Fibroblast of skin of scalp (primary cell): Measurements from ENCODE around the gene BPTF. TPM values are rescaled to one million over a fixed set of nuclear protein-coding genes. Genes with fewer than 3 reads are reported as not detected.
"Not testable (repeated sequence)": the region's sequence is repeated elsewhere in the genome, so short reads cannot be mapped to it uniquely, and the experiment has no call there.

Experiments
- DNase-seq: peaks from one replicate; pipeline ENCODE4 v3.0.0-alpha.2; 2013
- polyA plus RNA-seq, 2 experiments: library from polyadenylated mRNA; unstranded; fragments of 120-200 nt; gene quantifications; one replicate each; pipeline ENCODE4 v1.2.1, GENCODE V29; 2013; ENCODE audit not compliant: insufficient read length in 2 of 2

The BPTF gene
- 35.5 TPM for polyA plus RNA-seq (2013, experiment 1 of 2; ENCODE audit: insufficient read length)
- polyA plus RNA-seq (2013, experiment 2 of 2; ENCODE audit: insufficient read length) = 38.3 TPM

DNA sequence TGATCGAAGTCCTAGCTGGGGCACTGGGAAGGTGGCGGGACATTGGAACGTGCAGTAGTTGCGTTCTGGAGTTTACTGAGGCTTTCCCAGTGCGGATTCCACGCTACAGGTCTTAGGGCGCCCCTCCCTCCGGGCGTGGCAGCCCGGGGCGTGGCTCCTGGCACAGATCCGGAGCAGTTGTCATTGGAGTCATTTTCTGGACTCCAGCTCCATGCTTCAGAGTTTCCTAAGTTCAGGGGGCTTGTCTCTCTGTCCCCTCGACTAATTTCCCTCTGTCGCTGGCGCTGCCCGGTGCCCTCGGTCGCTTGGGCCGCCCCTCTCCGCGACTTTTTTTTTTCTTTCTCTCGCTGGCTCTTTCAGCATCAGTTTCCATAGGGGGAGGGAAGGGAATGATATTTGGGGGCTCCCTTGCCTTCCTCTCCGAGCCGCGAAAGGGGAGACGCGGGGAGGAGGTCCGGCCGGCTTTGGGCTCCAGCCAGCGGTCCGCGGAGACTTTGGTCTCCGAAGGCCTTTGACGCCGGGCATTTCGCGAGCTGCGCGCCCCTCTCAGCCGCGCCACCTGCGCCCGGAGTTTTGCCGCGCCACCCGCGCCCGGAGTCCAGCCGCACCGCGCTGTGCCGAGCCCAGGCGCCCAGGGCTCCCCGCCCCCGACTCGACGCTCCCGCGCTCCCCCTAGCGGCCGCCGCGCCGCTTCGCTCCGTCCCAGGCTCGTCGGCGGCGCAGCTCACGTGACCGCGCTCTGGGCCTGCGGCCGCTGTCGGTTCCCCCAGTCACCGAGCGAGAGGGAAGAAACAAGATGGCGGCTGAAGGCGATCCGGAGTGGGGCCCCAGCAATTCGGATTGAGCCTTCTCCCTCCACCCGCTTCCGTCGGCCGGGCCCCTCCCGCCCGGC is at the start of gene BPTF:
Gene BPTF, plus strand, starts transcription at position 769 of the 892 bp plus-strand sequence. CDS start 222 bp downstream, outside the sequence.
- peak; percentile 92 for DNase-seq

- peak; percentile 22 for DNase-seq
Measured at GRCh38 chr17:67779098-67779672, 46.1 kb upstream of the BPTF start.

- DNase-seq = no peak
Measured at GRCh38 chr17:67784364-67785121, 40.8 kb upstream of the BPTF start.

DNA sequence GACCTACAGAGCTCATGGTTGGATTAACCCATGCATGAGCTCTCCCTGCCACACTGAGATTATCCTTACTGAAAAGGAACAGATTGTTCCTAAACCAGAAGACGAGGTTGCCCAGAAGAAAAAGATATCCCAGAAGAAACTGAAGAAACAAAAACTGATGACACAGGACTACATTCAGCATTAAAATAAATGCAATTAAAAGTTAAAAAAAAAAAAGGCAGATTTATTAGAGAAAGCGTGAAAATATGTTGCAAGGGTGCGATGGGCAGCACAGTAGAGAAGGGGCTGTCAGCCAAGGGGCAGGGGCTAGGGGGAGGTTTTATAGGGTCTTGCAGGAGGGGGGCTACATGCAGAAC is 40.2 kb upstream of the BPTF start:
- DNase-seq = no peak

DNA sequence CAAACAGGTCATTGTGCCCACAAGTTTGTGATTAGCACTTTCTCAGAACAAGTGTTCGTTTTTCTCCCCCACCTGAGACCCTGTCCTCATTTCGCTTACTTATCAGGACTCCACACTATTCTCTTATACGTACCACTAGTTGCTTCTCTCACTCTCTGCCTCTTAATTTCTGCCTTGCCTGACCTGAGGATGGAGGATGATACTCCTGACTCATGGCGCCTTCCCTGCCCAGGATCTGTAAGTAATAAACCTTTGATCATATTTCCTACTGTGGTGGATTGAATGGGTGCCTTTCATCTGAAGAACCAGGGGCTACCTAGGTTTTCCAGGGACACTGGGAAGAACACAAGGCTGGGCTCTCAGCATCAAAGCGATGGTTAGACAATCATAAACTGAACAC is 39.8 kb upstream of the BPTF start:
- DNase-seq = no peak

GRCh38 chr17:67800495-67800928 is 24.8 kb upstream of the BPTF start:
- DNase-seq = peak; percentile 73

- no peak for DNase-seq
Measured at GRCh38 chr17:67801626-67802175, 23.6 kb upstream of the BPTF start.

GRCh38 chr17:67810464-67810863 is 14.8 kb upstream of the BPTF start:
- no peak for DNase-seq

- DNase-seq = not testable (repeated sequence)
Measured at GRCh38 chr17:67812380-67812779, 12.9 kb upstream of the BPTF start.

- DNase-seq = no peak
Measured at GRCh38 chr17:67813803-67814180, 11.5 kb upstream of the BPTF start.

- DNase-seq = no peak
Measured at GRCh38 chr17:67818110-67819002, 6.9 kb upstream of the BPTF start.

- DNase-seq = no peak
Measured at GRCh38 chr17:67819722-67820121, 5.6 kb upstream of the BPTF start.

DNA sequence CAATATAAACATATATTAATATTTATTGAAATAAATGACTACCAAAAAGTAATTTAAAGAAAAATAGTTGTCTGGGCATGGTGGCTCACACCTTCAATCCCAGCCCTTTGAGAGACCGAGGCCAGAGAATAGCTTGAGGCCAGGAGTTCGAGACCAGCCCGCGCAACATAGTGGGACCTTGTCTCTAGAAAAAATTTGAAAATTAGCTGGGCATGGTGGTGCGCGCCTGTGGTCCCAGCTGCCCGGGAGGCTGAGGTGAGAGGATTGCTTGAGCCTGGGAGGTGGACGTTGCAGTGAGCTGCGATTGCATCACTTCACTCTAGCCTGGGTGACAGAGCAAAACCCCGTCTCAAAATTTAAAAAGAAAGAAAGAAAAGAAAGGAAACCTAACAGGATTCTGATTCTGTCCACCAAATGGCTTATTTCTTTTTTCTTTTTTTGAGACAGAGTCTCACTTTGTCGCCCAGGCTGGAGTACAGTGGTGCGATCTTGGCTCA is 3.4 kb upstream of the BPTF start:
- DNase-seq = no peak

DNA sequence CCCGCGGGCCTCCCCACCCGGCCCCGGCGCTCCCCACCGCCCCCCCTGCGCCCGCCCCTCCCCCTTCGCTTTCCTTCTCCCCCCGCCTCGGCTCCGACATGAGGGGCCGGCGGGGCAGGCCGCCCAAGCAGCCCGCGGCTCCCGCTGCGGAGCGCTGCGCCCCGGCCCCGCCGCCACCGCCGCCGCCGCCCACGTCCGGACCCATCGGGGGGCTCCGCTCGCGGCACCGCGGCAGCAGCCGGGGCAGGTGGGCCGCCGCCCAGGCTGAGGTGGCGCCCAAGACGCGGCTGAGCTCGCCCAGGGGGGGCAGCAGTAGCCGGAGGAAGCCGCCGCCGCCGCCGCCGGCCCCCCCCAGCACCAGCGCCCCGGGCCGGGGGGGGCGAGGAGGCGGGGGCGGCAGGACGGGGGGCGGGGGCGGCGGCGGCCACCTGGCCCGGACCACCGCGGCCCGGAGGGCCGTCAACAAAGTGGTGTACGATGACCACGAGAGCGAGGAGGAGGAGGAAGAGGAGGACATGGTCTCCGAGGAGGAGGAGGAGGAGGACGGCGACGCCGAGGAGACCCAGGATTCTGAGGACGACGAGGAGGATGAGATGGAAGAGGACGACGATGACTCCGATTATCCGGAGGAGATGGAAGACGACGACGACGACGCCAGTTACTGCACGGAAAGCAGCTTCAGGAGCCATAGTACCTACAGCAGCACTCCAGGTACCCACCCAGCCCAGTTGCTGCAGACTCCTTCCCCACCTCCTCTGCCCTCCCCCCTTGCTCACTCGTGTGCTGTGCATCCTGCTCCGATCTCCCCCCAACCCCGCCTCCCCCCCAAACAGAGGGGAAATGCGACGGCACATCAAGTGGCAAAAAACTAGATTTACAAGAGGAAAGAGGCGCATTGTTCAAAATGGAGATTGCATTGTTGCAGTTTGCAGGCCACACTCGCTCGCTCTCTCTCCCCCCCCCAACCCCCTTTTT is 611 bp downstream of the BPTF start:
- peak; percentile 43 for DNase-seq

DNA sequence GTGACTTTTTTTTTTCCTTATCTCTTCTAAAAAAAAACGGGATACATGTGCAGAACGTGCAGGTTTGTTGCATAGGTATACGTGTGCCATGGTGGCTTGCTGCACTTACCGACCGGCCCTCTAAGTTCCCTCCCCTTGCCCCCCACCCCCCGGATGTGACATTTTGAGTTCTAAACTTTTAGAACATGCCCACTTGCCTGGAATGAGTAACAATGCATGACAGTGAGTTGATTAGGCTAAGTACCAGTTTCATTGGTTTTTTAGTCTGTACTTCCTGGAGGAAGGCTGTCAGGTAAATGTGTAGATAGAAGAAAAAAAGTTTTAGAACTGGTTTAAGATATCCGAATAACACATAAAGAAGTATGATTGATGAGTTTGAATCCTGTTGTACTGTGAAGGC is 4.0 kb downstream of the BPTF start:
- no peak for DNase-seq

DNA sequence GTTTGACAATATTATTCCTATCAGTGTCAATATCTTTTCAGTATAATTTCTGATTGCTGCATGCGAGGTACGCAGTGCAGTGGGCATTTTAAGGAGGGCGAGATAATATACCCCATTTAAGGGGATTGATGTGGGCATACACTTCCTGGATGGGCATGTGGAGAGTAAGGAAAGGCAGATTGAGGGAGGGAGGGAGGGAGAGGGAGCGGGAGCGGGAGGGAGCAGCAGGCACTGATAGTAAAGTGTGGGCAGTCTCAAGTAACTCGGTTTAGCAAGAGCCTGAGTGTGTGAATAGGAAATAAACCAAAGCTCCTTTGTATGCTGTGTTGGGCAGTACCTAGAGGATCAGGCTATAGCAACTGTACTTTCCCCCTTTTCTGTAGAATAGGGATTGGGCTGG is 5.1 kb downstream of the BPTF start:
- DNase-seq = no peak

DNA sequence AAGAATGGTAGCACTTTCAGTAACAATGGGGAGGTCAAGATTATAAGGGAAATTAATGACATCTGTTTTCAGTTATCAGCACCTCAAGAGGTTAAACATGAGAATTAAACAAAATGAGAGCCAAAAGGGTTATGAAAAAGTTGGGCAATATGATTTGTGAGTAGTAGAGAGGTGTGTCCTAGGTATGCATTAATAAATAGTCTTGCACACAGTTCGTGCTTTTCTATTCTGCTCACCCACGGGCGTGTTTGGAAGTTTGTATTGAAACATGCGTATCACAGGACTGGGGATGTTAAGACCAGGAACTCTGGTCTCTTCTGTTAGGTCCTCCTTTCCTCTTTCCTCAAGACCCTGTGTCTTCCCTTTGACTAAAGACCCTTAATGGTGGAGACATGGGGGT is 6.0 kb downstream of the BPTF start:
- DNase-seq = no peak

- DNase-seq = no peak
Measured at GRCh38 chr17:67833134-67833533, 7.8 kb downstream of the BPTF start.

GRCh38 chr17:67833946-67834631 is 8.8 kb downstream of the BPTF start:
- DNase-seq = no peak

GRCh38 chr17:67834634-67835033 is 9.3 kb downstream of the BPTF start:
- DNase-seq = no peak
